ENCODE data around the gene COA7. TPM values are rescaled to one million over a fixed set of nuclear protein-coding genes. Genes with fewer than 3 reads are reported as not detected.

Gene COA7
- total RNA-seq, 1 experiment from 2014 or later = 43.7 TPM

DNA sequence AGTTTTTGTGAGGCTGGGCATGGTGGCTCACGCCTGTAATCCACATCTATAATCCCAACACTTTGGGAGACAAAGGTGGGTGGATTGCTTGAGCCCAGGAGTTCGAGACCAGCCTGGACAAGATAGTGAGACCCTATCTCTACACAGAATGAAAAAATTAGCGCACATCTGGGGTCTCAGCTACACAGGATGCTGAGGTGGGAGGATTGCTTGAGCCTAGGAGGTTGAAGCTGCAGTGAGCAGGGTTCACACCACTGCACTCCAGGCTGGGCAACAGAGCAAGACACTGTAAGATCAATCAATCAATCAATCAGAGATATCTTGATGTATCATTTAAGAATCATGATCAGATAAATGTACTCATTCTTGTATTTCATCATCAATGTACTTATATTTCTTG lies 35.2 kb upstream of the COA7 start:
- H3K27me3 Mint-ChIP-seq (ENCODE audit: low read depth) = no peaks in the 10 kb centered on the region
- H3K4me3 Mint-ChIP-seq = no peak overlapping the region
- H3K9me3 Mint-ChIP-seq = no peaks in the 10 kb centered on the region
- TF ChIP-seq ZNF416 (CRISPR knock-in tag; IDR thresholded peaks at IDR 0.05) = no peak
- TF ChIP-seq ZNF121 (CRISPR knock-in tag; IDR thresholded peaks at IDR 0.05) = peak; percentile 78; the same call in 1 of the 2 replicates
- TF ChIP-seq, protein P1, sequence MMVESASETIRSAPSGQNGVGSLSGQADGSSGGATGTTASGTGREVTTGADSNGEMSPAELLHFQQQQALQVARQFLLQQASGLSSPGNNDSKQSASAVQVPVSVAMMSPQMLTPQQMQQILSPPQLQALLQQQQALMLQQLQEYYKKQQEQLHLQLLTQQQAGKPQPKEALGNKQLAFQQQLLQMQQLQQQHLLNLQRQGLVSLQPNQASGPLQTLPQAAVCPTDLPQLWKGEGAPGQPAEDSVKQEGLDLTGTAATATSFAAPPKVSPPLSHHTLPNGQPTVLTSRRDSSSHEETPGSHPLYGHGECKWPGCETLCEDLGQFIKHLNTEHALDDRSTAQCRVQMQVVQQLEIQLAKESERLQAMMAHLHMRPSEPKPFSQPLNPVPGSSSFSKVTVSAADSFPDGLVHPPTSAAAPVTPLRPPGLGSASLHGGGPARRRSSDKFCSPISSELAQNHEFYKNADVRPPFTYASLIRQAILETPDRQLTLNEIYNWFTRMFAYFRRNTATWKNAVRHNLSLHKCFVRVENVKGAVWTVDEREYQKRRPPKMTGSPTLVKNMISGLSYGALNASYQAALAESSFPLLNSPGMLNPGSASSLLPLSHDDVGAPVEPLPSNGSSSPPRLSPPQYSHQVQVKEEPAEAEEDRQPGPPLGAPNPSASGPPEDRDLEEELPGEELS (CRISPR knock-in tag; IDR thresholded peaks at IDR 0.05) = no peak
- TF ChIP-seq SMAD3 (CRISPR knock-in tag; IDR thresholded peaks at IDR 0.05; ENCODE audit: borderline replicate concordance) = no peak
- TF ChIP-seq RORB (CRISPR knock-in tag; IDR thresholded peaks at IDR 0.05) = no peak
- TF ChIP-seq NR3C1 (CRISPR knock-in tag; conservative IDR thresholded peaks at IDR 0.05; ENCODE audit: low read depth) = no peak
- TF ChIP-seq, protein P2, sequence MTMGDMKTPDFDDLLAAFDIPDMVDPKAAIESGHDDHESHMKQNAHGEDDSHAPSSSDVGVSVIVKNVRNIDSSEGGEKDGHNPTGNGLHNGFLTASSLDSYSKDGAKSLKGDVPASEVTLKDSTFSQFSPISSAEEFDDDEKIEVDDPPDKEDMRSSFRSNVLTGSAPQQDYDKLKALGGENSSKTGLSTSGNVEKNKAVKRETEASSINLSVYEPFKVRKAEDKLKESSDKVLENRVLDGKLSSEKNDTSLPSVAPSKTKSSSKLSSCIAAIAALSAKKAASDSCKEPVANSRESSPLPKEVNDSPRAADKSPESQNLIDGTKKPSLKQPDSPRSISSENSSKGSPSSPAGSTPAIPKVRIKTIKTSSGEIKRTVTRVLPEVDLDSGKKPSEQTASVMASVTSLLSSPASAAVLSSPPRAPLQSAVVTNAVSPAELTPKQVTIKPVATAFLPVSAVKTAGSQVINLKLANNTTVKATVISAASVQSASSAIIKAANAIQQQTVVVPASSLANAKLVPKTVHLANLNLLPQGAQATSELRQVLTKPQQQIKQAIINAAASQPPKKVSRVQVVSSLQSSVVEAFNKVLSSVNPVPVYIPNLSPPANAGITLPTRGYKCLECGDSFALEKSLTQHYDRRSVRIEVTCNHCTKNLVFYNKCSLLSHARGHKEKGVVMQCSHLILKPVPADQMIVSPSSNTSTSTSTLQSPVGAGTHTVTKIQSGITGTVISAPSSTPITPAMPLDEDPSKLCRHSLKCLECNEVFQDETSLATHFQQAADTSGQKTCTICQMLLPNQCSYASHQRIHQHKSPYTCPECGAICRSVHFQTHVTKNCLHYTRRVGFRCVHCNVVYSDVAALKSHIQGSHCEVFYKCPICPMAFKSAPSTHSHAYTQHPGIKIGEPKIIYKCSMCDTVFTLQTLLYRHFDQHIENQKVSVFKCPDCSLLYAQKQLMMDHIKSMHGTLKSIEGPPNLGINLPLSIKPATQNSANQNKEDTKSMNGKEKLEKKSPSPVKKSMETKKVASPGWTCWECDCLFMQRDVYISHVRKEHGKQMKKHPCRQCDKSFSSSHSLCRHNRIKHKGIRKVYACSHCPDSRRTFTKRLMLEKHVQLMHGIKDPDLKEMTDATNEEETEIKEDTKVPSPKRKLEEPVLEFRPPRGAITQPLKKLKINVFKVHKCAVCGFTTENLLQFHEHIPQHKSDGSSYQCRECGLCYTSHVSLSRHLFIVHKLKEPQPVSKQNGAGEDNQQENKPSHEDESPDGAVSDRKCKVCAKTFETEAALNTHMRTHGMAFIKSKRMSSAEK (CRISPR knock-in tag; IDR thresholded peaks at IDR 0.05; ENCODE audit: borderline replicate concordance) = no peak
- no peak for TF ChIP-seq MXD4 (CRISPR knock-in tag; IDR thresholded peaks at IDR 0.05; ENCODE audit: borderline replicate concordance)
- TF ChIP-seq, protein P3, sequence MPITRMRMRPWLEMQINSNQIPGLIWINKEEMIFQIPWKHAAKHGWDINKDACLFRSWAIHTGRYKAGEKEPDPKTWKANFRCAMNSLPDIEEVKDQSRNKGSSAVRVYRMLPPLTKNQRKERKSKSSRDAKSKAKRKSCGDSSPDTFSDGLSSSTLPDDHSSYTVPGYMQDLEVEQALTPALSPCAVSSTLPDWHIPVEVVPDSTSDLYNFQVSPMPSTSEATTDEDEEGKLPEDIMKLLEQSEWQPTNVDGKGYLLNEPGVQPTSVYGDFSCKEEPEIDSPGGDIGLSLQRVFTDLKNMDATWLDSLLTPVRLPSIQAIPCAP (CRISPR knock-in tag; IDR thresholded peaks at IDR 0.05) = no peak
- no peaks in the 10 kb centered on the region for H3K4me1 Mint-ChIP-seq
- DNase-seq (ENCODE audit: low spot score) = no peak
- POLR2A ChIA-PET = interaction anchor here (0.6 kb wide), 1 partner anchor 20 kb away, joined by 3 read pairs; no protein-coding TSS in a partner anchor
- peaks cover 3% of the 10 kb centered on the region; the same call in 1 of the 2 replicates for H3K36me3 Mint-ChIP-seq
- CTCF ChIA-PET = no interaction called here
- no peak overlapping the region for H3K27ac Mint-ChIP-seq
- no peak for ATAC-seq

DNA sequence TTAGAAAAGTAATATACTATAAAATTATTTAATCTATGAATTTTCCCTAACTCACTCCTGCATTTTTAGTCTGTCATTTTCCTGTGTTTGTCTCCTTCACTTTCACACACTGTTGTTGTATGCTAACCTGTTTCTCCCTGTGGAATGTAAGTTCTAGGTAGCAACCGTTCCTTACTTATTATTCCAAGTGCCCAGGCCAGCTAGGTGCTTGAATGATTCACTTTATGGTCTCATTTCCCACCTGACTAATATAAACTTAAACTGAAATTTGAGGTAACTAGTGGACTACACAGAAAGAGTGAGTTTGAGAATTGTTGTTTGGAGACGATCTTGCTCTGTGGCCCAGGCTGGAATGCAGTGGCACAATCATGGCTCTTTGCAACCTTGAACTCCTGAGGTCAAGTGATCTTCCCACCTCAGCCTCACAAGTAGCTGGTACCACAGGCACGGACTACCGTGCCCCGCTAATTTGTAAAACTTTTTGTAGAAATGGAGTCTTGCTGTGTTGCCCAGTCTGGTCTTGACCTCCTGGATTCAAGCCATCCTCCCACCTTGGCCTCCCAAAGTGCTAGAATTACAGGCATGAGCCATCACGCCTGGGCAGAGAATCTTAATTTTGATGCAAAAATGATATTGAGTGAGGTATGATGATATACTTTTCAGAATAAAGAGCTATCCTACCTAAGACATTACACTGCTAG lies 30.0 kb upstream of the COA7 start:
- ATAC-seq (no peak), DNase-seq (ENCODE audit: low spot score) (no peak)
- Mint-ChIP-seq H3K4me3 (peak overlapping the region; percentile 51), H3K4me1 (peaks cover 18% of the 10 kb centered on the region), H3K27ac (no peak overlapping the region), H3K27me3 (ENCODE audit: low read depth) (no peaks in the 10 kb centered on the region), H3K9me3 (no peaks in the 10 kb centered on the region), H3K36me3 (peaks cover 3% of the 10 kb centered on the region; the same call in 1 of the 2 replicates)
- POLR2A ChIA-PET = no interaction called here
- TF ChIP-seq, protein P4, sequence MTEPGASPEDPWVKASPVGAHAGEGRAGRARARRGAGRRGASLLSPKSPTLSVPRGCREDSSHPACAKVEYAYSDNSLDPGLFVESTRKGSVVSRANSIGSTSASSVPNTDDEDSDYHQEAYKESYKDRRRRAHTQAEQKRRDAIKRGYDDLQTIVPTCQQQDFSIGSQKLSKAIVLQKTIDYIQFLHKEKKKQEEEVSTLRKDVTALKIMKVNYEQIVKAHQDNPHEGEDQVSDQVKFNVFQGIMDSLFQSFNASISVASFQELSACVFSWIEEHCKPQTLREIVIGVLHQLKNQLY (CRISPR knock-in tag; IDR thresholded peaks at IDR 0.05) = no peak
- TF ChIP-seq, protein P5, sequence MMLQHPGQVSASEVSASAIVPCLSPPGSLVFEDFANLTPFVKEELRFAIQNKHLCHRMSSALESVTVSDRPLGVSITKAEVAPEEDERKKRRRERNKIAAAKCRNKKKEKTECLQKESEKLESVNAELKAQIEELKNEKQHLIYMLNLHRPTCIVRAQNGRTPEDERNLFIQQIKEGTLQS (CRISPR knock-in tag; conservative IDR thresholded peaks at IDR 0.05) = no peak
- TF ChIP-seq ZNF121 (CRISPR knock-in tag; IDR thresholded peaks at IDR 0.05) = peak; percentile 82
- CTCF ChIA-PET = no interaction called here

DNA sequence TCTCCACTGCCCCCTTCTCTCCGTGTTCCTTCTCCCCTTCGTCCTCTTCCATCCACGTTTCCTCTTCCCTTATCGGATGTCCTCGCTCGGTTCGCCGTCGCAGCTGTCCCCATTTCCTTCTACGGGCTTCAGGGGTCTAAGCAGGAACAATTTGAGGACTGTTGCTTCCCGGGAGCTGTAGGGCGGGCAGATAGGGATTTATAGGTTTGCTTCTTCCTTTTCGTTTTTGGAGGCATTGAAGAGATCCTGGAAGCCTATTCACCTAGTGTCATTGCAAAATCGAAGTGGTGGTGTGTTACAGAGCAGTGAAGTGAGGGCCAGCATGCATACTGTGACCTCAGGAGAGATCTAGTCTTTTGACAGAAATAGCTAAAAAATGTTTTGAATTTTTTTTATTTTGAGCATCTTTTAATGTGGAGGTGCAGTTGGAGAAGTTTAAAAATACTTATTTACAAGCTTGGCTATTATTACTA lies 29.0 kb upstream of the COA7 start:
- CTCF ChIA-PET = interaction anchor here (1.2 to 1.9 kb wide), 2 partner anchors 99 to 178 kb away, joined by 3 to 8 read pairs; no protein-coding TSS in a partner anchor
- no peak for ATAC-seq
- no peak for TF ChIP-seq ZNF138 (CRISPR knock-in tag; conservative IDR thresholded peaks at IDR 0.05)
- TF ChIP-seq, protein P6, sequence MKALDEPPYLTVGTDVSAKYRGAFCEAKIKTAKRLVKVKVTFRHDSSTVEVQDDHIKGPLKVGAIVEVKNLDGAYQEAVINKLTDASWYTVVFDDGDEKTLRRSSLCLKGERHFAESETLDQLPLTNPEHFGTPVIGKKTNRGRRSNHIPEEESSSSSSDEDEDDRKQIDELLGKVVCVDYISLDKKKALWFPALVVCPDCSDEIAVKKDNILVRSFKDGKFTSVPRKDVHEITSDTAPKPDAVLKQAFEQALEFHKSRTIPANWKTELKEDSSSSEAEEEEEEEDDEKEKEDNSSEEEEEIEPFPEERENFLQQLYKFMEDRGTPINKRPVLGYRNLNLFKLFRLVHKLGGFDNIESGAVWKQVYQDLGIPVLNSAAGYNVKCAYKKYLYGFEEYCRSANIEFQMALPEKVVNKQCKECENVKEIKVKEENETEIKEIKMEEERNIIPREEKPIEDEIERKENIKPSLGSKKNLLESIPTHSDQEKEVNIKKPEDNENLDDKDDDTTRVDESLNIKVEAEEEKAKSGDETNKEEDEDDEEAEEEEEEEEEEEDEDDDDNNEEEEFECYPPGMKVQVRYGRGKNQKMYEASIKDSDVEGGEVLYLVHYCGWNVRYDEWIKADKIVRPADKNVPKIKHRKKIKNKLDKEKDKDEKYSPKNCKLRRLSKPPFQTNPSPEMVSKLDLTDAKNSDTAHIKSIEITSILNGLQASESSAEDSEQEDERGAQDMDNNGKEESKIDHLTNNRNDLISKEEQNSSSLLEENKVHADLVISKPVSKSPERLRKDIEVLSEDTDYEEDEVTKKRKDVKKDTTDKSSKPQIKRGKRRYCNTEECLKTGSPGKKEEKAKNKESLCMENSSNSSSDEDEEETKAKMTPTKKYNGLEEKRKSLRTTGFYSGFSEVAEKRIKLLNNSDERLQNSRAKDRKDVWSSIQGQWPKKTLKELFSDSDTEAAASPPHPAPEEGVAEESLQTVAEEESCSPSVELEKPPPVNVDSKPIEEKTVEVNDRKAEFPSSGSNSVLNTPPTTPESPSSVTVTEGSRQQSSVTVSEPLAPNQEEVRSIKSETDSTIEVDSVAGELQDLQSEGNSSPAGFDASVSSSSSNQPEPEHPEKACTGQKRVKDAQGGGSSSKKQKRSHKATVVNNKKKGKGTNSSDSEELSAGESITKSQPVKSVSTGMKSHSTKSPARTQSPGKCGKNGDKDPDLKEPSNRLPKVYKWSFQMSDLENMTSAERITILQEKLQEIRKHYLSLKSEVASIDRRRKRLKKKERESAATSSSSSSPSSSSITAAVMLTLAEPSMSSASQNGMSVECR (CRISPR knock-in tag; IDR thresholded peaks at IDR 0.05; ENCODE audit: borderline replicate concordance) = no peak
- TF ChIP-seq, protein P7, sequence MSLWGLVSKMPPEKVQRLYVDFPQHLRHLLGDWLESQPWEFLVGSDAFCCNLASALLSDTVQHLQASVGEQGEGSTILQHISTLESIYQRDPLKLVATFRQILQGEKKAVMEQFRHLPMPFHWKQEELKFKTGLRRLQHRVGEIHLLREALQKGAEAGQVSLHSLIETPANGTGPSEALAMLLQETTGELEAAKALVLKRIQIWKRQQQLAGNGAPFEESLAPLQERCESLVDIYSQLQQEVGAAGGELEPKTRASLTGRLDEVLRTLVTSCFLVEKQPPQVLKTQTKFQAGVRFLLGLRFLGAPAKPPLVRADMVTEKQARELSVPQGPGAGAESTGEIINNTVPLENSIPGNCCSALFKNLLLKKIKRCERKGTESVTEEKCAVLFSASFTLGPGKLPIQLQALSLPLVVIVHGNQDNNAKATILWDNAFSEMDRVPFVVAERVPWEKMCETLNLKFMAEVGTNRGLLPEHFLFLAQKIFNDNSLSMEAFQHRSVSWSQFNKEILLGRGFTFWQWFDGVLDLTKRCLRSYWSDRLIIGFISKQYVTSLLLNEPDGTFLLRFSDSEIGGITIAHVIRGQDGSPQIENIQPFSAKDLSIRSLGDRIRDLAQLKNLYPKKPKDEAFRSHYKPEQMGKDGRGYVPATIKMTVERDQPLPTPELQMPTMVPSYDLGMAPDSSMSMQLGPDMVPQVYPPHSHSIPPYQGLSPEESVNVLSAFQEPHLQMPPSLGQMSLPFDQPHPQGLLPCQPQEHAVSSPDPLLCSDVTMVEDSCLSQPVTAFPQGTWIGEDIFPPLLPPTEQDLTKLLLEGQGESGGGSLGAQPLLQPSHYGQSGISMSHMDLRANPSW (CRISPR knock-in tag; conservative IDR thresholded peaks at IDR 0.05; ENCODE audit: low read depth) = no peak

More for the DNA sequence above, 29.0 kb upstream of the COA7 start:
- Mint-ChIP-seq H3K4me1 (peaks cover 18% of the 10 kb centered on the region), H3K9me3 (no peaks in the 10 kb centered on the region), H3K27me3 (ENCODE audit: low read depth) (no peaks in the 10 kb centered on the region), H3K36me3 (peaks cover 3% of the 10 kb centered on the region; the same call in 1 of the 2 replicates), H3K4me3 (peak overlapping the region; percentile 86), H3K27ac (peak overlapping the region; percentile 4; the same call in 1 of the 2 replicates)
- POLR2A ChIA-PET = no interaction called here
- no peak for DNase-seq (ENCODE audit: low spot score)
